Ascending aorta (tissue), 2 donors: ENCODE measurements around the gene RAB7B. TPM values are rescaled to one million over a fixed set of nuclear protein-coding genes. Genes with fewer than 3 reads are reported as not detected.
A peak's percentile ranks its signal among the peaks of the same experiment; 100 is the strongest.

Source experiments
- DNase-seq, 2 donors: peaks; one replicate each; pipeline ENCODE4 v3.0.0-alpha.2; 2019; ENCODE audit warnings: low spot score in 2 of 2
- H3K27ac ChIP-seq, 2 donors: fragments of 200-600 bp; sonication (generic); one replicate each; pipeline ENCODE4 v1.5.1; 2016 to 2017; ENCODE audit warnings: mild to moderate bottlenecking in 1 of 2
- H3K27me3 ChIP-seq: fragments of 200-600 bp; sonication (generic); one replicate; pipeline ENCODE4 v1.5.1; 2017
- H3K36me3 ChIP-seq, 2 donors: fragments of 200-600 bp; sonication (generic); one replicate each; pipeline ENCODE4 v1.5.1; 2016
- H3K4me1 ChIP-seq, 2 donors: fragments of 200-600 bp; sonication (generic); one replicate each; pipeline ENCODE4 v1.5.1; 2016 to 2017; ENCODE audit warnings: mild to moderate bottlenecking in 1 of 2
- H3K4me3 ChIP-seq, 2 donors: fragments of 200-600 bp; sonication (generic); one replicate each; pipeline ENCODE4 v1.5.1; 2016 to 2017; ENCODE audit warnings: mild to moderate bottlenecking in 1 of 2
- H3K9me3 ChIP-seq, 2 donors: fragments of 200-600 bp; sonication (generic); one replicate each; pipeline ENCODE4 v1.5.1; 2016
- CTCF ChIP-seq, 3 experiments: fragments of 200-600 bp in 2 of 3; fragments of 450-650 bp in 1 of 3; sonication (generic) in 2 of 3; IDR thresholded peaks; one replicate each; pipeline ENCODE4 v1.5.1; 2016 to 2019; ENCODE audit warnings: antibody characterized with exemption in 3 of 3, mild to moderate bottlenecking in 1 of 3, moderate library complexity in 1 of 3
- intact Hi-C: fragments of 100-400 bp; cut with DNase I; formaldehyde crosslinking; loops from one replicate; pipeline ENCODE4 v1.15.1; 2023
- total RNA-seq: library from RNA; depleted of rRNA; stranded (reverse); fragments of >200 nt; gene quantifications from one replicate; pipeline ENCODE4 v1.1.0, GENCODE V29; 2016

RAB7B gene
- total RNA-seq, 1 donor from 2014 or later: not detected

GRCh38 chr1:206013026-206013795, 10.0 kb upstream of the RAB7B start:
- no peaks in the 10 kb centered on the region for H3K27me3 ChIP-seq
- no peak overlapping the region for H3K27ac ChIP-seq
- no peaks in the 10 kb centered on the region for H3K4me1 ChIP-seq
- peaks cover 0 to 6% of the 10 kb centered on the region in 2 donors for H3K9me3 ChIP-seq
- no peak for DNase-seq
- intact Hi-C loops: no loop called here
- H3K4me3 ChIP-seq: no peak overlapping the region
- TF ChIP-seq CTCF (IDR thresholded peaks at IDR 0.05): no peak
- H3K36me3 ChIP-seq: no peaks in the 10 kb centered on the region

- H3K27ac ChIP-seq: no peak overlapping the region
- H3K36me3 ChIP-seq: no peaks in the 10 kb centered on the region
- intact Hi-C loops: no loop called here
- no peak for TF ChIP-seq CTCF (IDR thresholded peaks at IDR 0.05)
- H3K4me1 ChIP-seq: no peaks in the 10 kb centered on the region
- H3K9me3 ChIP-seq: no peaks in the 10 kb centered on the region
- peak; percentile 66 to 83 for DNase-seq
- H3K27me3 ChIP-seq: no peaks in the 10 kb centered on the region
- H3K4me3 ChIP-seq: no peak overlapping the region
These were observed 9.1 kb upstream of the RAB7B start for GRCh38 chr1:206012086-206012859.

GRCh38 chr1:206011057-206011456, 7.9 kb upstream of the RAB7B start:
- H3K36me3 ChIP-seq: no peaks in the 10 kb centered on the region
- no peak for DNase-seq
- TF ChIP-seq CTCF (IDR thresholded peaks at IDR 0.05): no peak
- no peak overlapping the region for H3K27ac ChIP-seq
- no peaks in the 10 kb centered on the region for H3K9me3 ChIP-seq
- H3K4me3 ChIP-seq: no peak overlapping the region
- no peaks in the 10 kb centered on the region for H3K27me3 ChIP-seq
- intact Hi-C loops: no loop called here
- H3K4me1 ChIP-seq: no peaks in the 10 kb centered on the region

- Histone ChIP-seq H3K27ac (no peak overlapping the region), H3K36me3 (no peaks in the 10 kb centered on the region), H3K4me1 (no peaks in the 10 kb centered on the region), H3K4me3 (no peak overlapping the region), H3K9me3 (no peaks in the 10 kb centered on the region), H3K27me3 (no peaks in the 10 kb centered on the region)
- no peak for TF ChIP-seq CTCF (IDR thresholded peaks at IDR 0.05)
- intact Hi-C loops: no loop called here
- no peak for DNase-seq
These were observed 6.9 kb upstream of the RAB7B start for GRCh38 chr1:206010060-206010459.

- H3K27ac ChIP-seq: no peak overlapping the region
- H3K27me3 ChIP-seq: no peaks in the 10 kb centered on the region
- no peak for DNase-seq
- H3K9me3 ChIP-seq: no peaks in the 10 kb centered on the region
- intact Hi-C loops: no loop called here
- no peaks in the 10 kb centered on the region for H3K36me3 ChIP-seq
- H3K4me3 ChIP-seq: no peak overlapping the region
- peaks cover 9 to 17% of the 10 kb centered on the region in 2 donors for H3K4me1 ChIP-seq
- no peak for TF ChIP-seq CTCF (IDR thresholded peaks at IDR 0.05)
These were observed 3.8 kb upstream of the RAB7B start for GRCh38 chr1:206006946-206007345.
